ENCODE data around the gene JAZF1.

DNA sequence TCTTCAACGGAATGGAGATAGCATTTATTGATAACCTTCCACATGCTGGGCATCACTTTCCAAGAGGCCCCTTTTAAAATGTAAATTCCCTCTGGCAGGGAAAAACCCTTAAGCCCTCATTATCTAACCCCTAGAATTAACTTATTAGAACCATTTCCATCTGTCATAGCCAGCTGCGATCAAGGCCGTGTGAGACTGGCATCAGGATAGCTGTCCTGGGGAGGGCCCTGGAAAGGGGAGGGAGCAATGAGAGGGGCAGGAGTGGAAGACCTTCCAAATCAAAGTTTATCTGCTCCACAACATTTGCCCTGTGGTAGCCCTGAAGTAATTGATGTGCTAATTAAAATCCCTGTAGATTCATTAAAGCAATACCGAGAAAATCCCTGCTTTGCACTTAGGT is 45.0 kb upstream of the JAZF1 start:
- TF ChIP-seq POLR2A (IDR thresholded peaks at IDR 0.05) (no peak), POLR2AphosphoS5 (IDR thresholded peaks at IDR 0.05) (no peak), EP300 (IDR thresholded peaks at IDR 0.05) (no peak)
- TF ChIP-seq, protein P1, sequence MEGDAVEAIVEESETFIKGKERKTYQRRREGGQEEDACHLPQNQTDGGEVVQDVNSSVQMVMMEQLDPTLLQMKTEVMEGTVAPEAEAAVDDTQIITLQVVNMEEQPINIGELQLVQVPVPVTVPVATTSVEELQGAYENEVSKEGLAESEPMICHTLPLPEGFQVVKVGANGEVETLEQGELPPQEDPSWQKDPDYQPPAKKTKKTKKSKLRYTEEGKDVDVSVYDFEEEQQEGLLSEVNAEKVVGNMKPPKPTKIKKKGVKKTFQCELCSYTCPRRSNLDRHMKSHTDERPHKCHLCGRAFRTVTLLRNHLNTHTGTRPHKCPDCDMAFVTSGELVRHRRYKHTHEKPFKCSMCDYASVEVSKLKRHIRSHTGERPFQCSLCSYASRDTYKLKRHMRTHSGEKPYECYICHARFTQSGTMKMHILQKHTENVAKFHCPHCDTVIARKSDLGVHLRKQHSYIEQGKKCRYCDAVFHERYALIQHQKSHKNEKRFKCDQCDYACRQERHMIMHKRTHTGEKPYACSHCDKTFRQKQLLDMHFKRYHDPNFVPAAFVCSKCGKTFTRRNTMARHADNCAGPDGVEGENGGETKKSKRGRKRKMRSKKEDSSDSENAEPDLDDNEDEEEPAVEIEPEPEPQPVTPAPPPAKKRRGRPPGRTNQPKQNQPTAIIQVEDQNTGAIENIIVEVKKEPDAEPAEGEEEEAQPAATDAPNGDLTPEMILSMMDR (IDR thresholded peaks at IDR 0.05), result no peak

Measured in gastroesophageal sphincter (tissue), 3 donors.